Upper lobe of left lung (tissue), 6 donors: ENCODE data around the gene MAD1L1. TPM values are rescaled to one million over a fixed set of nuclear protein-coding genes. Genes with fewer than 3 reads are reported as not detected.

ENCODE experiments used
- ATAC-seq, 2 donors: fragments of 200-7000 bp; cut with Tn5 transposase; one replicate each; pipeline ENCODE4 v1.9.1; 2022; ENCODE audit warnings: mild to moderate bottlenecking in 2 of 2, moderate library complexity in 2 of 2; ENCODE audit not compliant: low FRiP score in 2 of 2
- DNase-seq, 2 donors: peaks; one replicate each; pipeline ENCODE4 v3.0.0-alpha.2; 2019 to 2020
- H3K27ac ChIP-seq, 4 donors: fragments of 200-600 bp; sonication (generic); one replicate each; pipeline ENCODE4 v1.5.1; 2016 to 2019
- H3K27me3 ChIP-seq, 4 donors: fragments of 200-600 bp; sonication (generic); one replicate each; pipeline ENCODE4 v1.5.1; 2017 to 2019
- H3K36me3 ChIP-seq, 4 donors: fragments of 200-600 bp; sonication (generic); one replicate each; pipeline ENCODE4 v1.5.1; 2016 to 2019
- H3K4me1 ChIP-seq, 4 donors: fragments of 200-600 bp; sonication (generic); one replicate each; pipeline ENCODE4 v1.5.1; 2018 to 2019
- H3K4me3 ChIP-seq, 4 donors: fragments of 200-600 bp; sonication (generic); one replicate each; pipeline ENCODE4 v1.5.1; 2017 to 2019; ENCODE audit warnings: mild to moderate bottlenecking in 2 of 4, moderate library complexity in 1 of 4
- H3K9me3 ChIP-seq, 4 donors: fragments of 200-600 bp; sonication (generic); one replicate each; pipeline ENCODE4 v1.5.1; 2018 to 2019
- CTCF ChIP-seq, 6 experiments: fragments of 450-650 bp in 4 of 6; fragments of 200-600 bp in 2 of 6; sonication (generic) in 2 of 6; IDR thresholded peaks; one replicate each; pipeline ENCODE4 v1.5.1; 2016 to 2019; ENCODE audit warnings: antibody characterized with exemption in 6 of 6
- EP300 ChIP-seq, 4 donors: sonication (generic); formaldehyde crosslinking; IDR thresholded peaks; one replicate each; pipeline ENCODE4 v1.5.1; 2017; ENCODE audit warnings: antibody characterized with exemption in 4 of 4, control low read depth in 2 of 4
- POLR2A ChIP-seq, 4 donors: fragments of 450-650 bp; IDR thresholded peaks; one replicate each; pipeline ENCODE4 v1.5.1; 2016 to 2017; ENCODE audit warnings: antibody characterized with exemption in 4 of 4, mild to moderate bottlenecking in 2 of 4
- POLR2AphosphoS5 ChIP-seq, 2 donors: sonication (generic); formaldehyde crosslinking; IDR thresholded peaks; one replicate each; pipeline ENCODE4 v1.5.1; 2017; ENCODE audit warnings: antibody characterized with exemption in 2 of 2
- WGBS, 2 donors: methylation state at CpG; one replicate each; pipeline ENCODE4 v1.1.5; 2017 to 2018; 5-methylcytosine and 5-hydroxymethylcytosine counted together
- total RNA-seq, 6 donors: library from RNA; depleted of rRNA in 4 of 6; stranded (reverse); fragments of >200 nt in 4 of 6; gene quantifications; one replicate each; pipeline versions ENCODE4 v1.1.0 to v1.2.1, GENCODE V29; 2016 to 2021
- donor health status: DM: no; HTN: no; CAD: no; lungs with moderate emphysema.
- donor health status: DM: no; HTN: yes; CAD: no; lungs with severe emphysema.

MAD1L1 gene
- total RNA-seq, 6 donors from 2014 or later = 40.6 to 364 (median 65.6) TPM

- 96 to 97% methylated on average over 15 to 16 of the region's 16 CpGs for WGBS, 2 donors
- peak in 1 of 2 donors; percentile 79 for DNase-seq
- peaks cover 0 to 14% (median 3%) of the 10 kb centered on the region in 4 donors for H3K4me1 ChIP-seq
- H3K27ac ChIP-seq = no peak overlapping the region
- TF ChIP-seq POLR2AphosphoS5 (IDR thresholded peaks at IDR 0.05) (no peak), EP300 (IDR thresholded peaks at IDR 0.05) (no peak), POLR2A (IDR thresholded peaks at IDR 0.05) (no peak), CTCF (IDR thresholded peaks at IDR 0.05) (no peak)
- H3K27me3 ChIP-seq = no peaks in the 10 kb centered on the region
- no peak overlapping the region for H3K4me3 ChIP-seq
- no peak for ATAC-seq
- peaks cover 0 to 47% (median 23%) of the 10 kb centered on the region in 4 donors for H3K36me3 ChIP-seq
- H3K9me3 ChIP-seq = no peaks in the 10 kb centered on the region
Observed at GRCh38 chr7:2199528-2199927, 33.2 kb downstream of the MAD1L1 start.

- no peak for TF ChIP-seq POLR2A (IDR thresholded peaks at IDR 0.05)
- TF ChIP-seq EP300 (IDR thresholded peaks at IDR 0.05) = no peak
- no peak for TF ChIP-seq CTCF (IDR thresholded peaks at IDR 0.05)
- no peak for TF ChIP-seq POLR2AphosphoS5 (IDR thresholded peaks at IDR 0.05)
- 84 to 92% methylated on average over 4 to 10 of the region's 10 CpGs for WGBS, 2 donors
- DNase-seq (peak; percentile 18 to 50), ATAC-seq (no peak)
- Histone ChIP-seq H3K9me3 (no peaks in the 10 kb centered on the region), H3K4me1 (peaks cover 0 to 14% (median 3%) of the 10 kb centered on the region in 4 donors), H3K4me3 (no peak overlapping the region), H3K27ac (no peak overlapping the region), H3K27me3 (no peaks in the 10 kb centered on the region), H3K36me3 (peaks cover 0 to 47% (median 23%) of the 10 kb centered on the region in 4 donors)
Observed at GRCh38 chr7:2198760-2199159, 34.0 kb downstream of the MAD1L1 start.

GRCh38 chr7:2198206-2198605 is 34.5 kb downstream of the MAD1L1 start:
- H3K4me1 ChIP-seq = peaks cover 0 to 14% (median 3%) of the 10 kb centered on the region in 4 donors
- WGBS, 2 donors = 84 to 86% methylated on average over 1 to 4 of the region's 15 CpGs
- no peak overlapping the region for H3K27ac ChIP-seq
- H3K27me3 ChIP-seq = no peaks in the 10 kb centered on the region
- H3K4me3 ChIP-seq = no peak overlapping the region
- no peaks in the 10 kb centered on the region for H3K9me3 ChIP-seq
- TF ChIP-seq CTCF (IDR thresholded peaks at IDR 0.05) (no peak), POLR2A (IDR thresholded peaks at IDR 0.05) (no peak), POLR2AphosphoS5 (IDR thresholded peaks at IDR 0.05) (no peak), EP300 (IDR thresholded peaks at IDR 0.05) (no peak)
- peaks cover 0 to 47% (median 23%) of the 10 kb centered on the region in 4 donors for H3K36me3 ChIP-seq
- DNase-seq (peak; percentile 68 to 91), ATAC-seq (peak; percentile 37 to 79)

- Histone ChIP-seq H3K36me3 (peaks cover 0 to 47% (median 23%) of the 10 kb centered on the region in 4 donors), H3K27me3 (no peaks in the 10 kb centered on the region), H3K4me1 (peaks cover 0 to 14% (median 3%) of the 10 kb centered on the region in 4 donors), H3K27ac (no peak overlapping the region), H3K9me3 (no peaks in the 10 kb centered on the region), H3K4me3 (no peak overlapping the region)
- 90 to 91% methylated on average over 21 of the region's 21 CpGs for WGBS, 2 donors
- TF ChIP-seq POLR2A (IDR thresholded peaks at IDR 0.05) (no peak), POLR2AphosphoS5 (IDR thresholded peaks at IDR 0.05) (no peak), CTCF (IDR thresholded peaks at IDR 0.05) (no peak), EP300 (IDR thresholded peaks at IDR 0.05) (no peak)
- DNase-seq (peak; percentile 10 to 68), ATAC-seq (no peak)
Observed at GRCh38 chr7:2197436-2198155, 35.1 kb downstream of the MAD1L1 start.
